ENCODE results near the gene SHC4. TPM values are rescaled to one million over a fixed set of nuclear protein-coding genes. Genes with fewer than 3 reads are reported as not detected.

The SHC4 gene
- polyA plus RNA-seq, 3 donors = 0.09 TPM; not detected in 2

GRCh38 chr15:48781481-48782081 is 182.1 kb downstream of the SHC4 start:
- Histone ChIP-seq H3K9ac (ENCODE audit: insufficient read depth, low read length, poor library complexity, severe bottlenecking) (no peak overlapping the region), H3K27me3 (ENCODE audit: control insufficient read depth in 2 of 2, insufficient read depth in 2 of 2, low read length in 2 of 2) (no peaks in the 10 kb centered on the region), H3K4me1 (ENCODE audit: control insufficient read depth in 1 of 2, insufficient read depth in 2 of 2, low read length in 2 of 2) (no peaks in the 10 kb centered on the region), H3K36me3 (replicated peaks in 1 of 2; ENCODE audit: control insufficient read depth in 1 of 2, insufficient read depth in 2 of 2, low read length in 2 of 2) (peaks cover 47 to 92% of the 10 kb centered on the region in 2 donors), H2AFZ (ENCODE audit: insufficient read depth, low read depth, low read length, poor library complexity, severe bottlenecking) (no peak overlapping the region), H3K79me2 (ENCODE audit: insufficient read depth, low read length) (no peaks in the 10 kb centered on the region), H4K20me1 (ENCODE audit: insufficient read depth, low read length) (no peaks in the 10 kb centered on the region), H3K27ac (ENCODE audit: low read depth in 1 of 2, low read length in 2 of 2) (peak overlapping the region in 1 of 2 donors; percentile 29), H3K4me3 (replicated peaks in 1 of 3; ENCODE audit: low read depth in 2 of 3, low read length in 3 of 3) (no peak overlapping the region), H3K9me3 (replicated peaks in 1 of 2; ENCODE audit: control insufficient read depth in 1 of 2, insufficient read depth in 1 of 2, low read length in 2 of 2) (no peaks in the 10 kb centered on the region), H3K4me2 (replicated peaks; ENCODE audit: extremely low read depth, low read length, poor library complexity, severe bottlenecking) (no peak overlapping the region)
- intact Hi-C loops (cut with micrococcal nuclease) = no loop called here
- no CpG with 5 or more reads among the region's 5 CpGs for WGBS (ENCODE audit: insufficient coverage)
- Mint-ChIP-seq H3K9me3 (no peaks in the 10 kb centered on the region), H3K27ac (peak overlapping the region in 1 of 7 donors; percentile 5), H3K27me3 (ENCODE audit: low read depth in 3 of 3) (no peaks in the 10 kb centered on the region), H3K36me3 (peaks cover 70 to 78% of the 10 kb centered on the region in 2 donors), H3K4me3 (no peak overlapping the region), H3K4me1 (no peaks in the 10 kb centered on the region)
- DNase-seq = no peak
- no peak for TF ChIP-seq CTCF (IDR thresholded peaks at IDR 0.05)

GRCh38 chr15:48781017-48781416 is 182.7 kb downstream of the SHC4 start:
- no peaks in the 10 kb centered on the region for H3K4me1 Mint-ChIP-seq
- no peak overlapping the region for H3K27ac Mint-ChIP-seq
- no peaks in the 10 kb centered on the region for H3K27me3 Mint-ChIP-seq (ENCODE audit: low read depth in 3 of 3)
- DNase-seq = no peak
- 100% methylated on average over 1 of the region's 2 CpGs for WGBS (ENCODE audit: insufficient coverage)
- no peaks in the 10 kb centered on the region for H3K4me1 ChIP-seq (ENCODE audit: control insufficient read depth in 1 of 2, insufficient read depth in 2 of 2, low read length in 2 of 2)
- no peak overlapping the region for H3K27ac ChIP-seq (ENCODE audit: low read depth in 1 of 2, low read length in 2 of 2)
- H3K4me3 ChIP-seq (replicated peaks in 1 of 3; ENCODE audit: low read depth in 2 of 3, low read length in 3 of 3) = no peak overlapping the region
- H2AFZ ChIP-seq (ENCODE audit: insufficient read depth, low read depth, low read length, poor library complexity, severe bottlenecking) = no peak overlapping the region
- H4K20me1 ChIP-seq (ENCODE audit: insufficient read depth, low read length) = no peaks in the 10 kb centered on the region
- no peaks in the 10 kb centered on the region for H3K9me3 ChIP-seq (replicated peaks in 1 of 2; ENCODE audit: control insufficient read depth in 1 of 2, insufficient read depth in 1 of 2, low read length in 2 of 2)
- no peak overlapping the region for H3K4me3 Mint-ChIP-seq
- peaks cover 67 to 76% of the 10 kb centered on the region in 2 donors for H3K36me3 Mint-ChIP-seq
- H3K4me2 ChIP-seq (replicated peaks; ENCODE audit: extremely low read depth, low read length, poor library complexity, severe bottlenecking) = no peak overlapping the region
- no peaks in the 10 kb centered on the region for H3K27me3 ChIP-seq (ENCODE audit: control insufficient read depth in 2 of 2, insufficient read depth in 2 of 2, low read length in 2 of 2)
- H3K79me2 ChIP-seq (ENCODE audit: insufficient read depth, low read length) = no peaks in the 10 kb centered on the region
- H3K9ac ChIP-seq (ENCODE audit: insufficient read depth, low read length, poor library complexity, severe bottlenecking) = no peak overlapping the region
- no peaks in the 10 kb centered on the region for H3K9me3 Mint-ChIP-seq
- H3K36me3 ChIP-seq (replicated peaks in 1 of 2; ENCODE audit: control insufficient read depth in 1 of 2, insufficient read depth in 2 of 2, low read length in 2 of 2) = peaks cover 46 to 86% of the 10 kb centered on the region in 2 donors
- intact Hi-C loops (cut with micrococcal nuclease) = no loop called here
- TF ChIP-seq CTCF (IDR thresholded peaks at IDR 0.05) = no peak

Measured in CD14-positive monocyte (primary cell).